Transverse colon (tissue), 4 donors: ENCODE measurements around the gene TBC1D16. TPM values are rescaled to one million over a fixed set of nuclear protein-coding genes. Genes with fewer than 3 reads are reported as not detected.

ENCODE experiments used
- DNase-seq: peaks from one replicate; pipeline ENCODE4 v3.0.0-alpha.2; 2019
- H3K27ac ChIP-seq, 4 donors: fragments of 200-600 bp; sonication (generic); 2 replicates each; pipeline ENCODE4 v1.5.1; 2016 to 2018; ENCODE audit warnings: inconsistent platforms in 4 of 4
- H3K27me3 ChIP-seq: fragments of 200-600 bp; sonication (generic); 2 replicates; pipeline ENCODE4 v1.5.1; 2017; ENCODE audit warnings: inconsistent platforms
- H3K36me3 ChIP-seq, 4 donors: fragments of 200-600 bp; sonication (generic); 2 replicates each; pipeline ENCODE4 v1.5.1; 2017 to 2019; ENCODE audit warnings: inconsistent platforms in 4 of 4
- H3K4me1 ChIP-seq, 4 donors: fragments of 200-600 bp; sonication (generic); 2 replicates each; pipeline ENCODE4 v1.5.1; 2017 to 2020; ENCODE audit warnings: inconsistent platforms in 4 of 4
- H3K4me3 ChIP-seq, 4 donors: fragments of 200-600 bp; sonication (generic); 1 replicate in 1 of 4; 2 replicates in 3 of 4; pipeline versions ENCODE4 v1.5.1 to v1.6.1; 2017 to 2019; ENCODE audit warnings: inconsistent platforms in 4 of 4
- H3K9me3 ChIP-seq, 2 donors: fragments of 200-600 bp; sonication (generic); 2 replicates each; pipeline ENCODE4 v1.5.1; 2017 to 2019; ENCODE audit warnings: inconsistent platforms in 2 of 2
- CTCF ChIP-seq, 5 experiments: fragments of 200-600 bp in 3 of 5; fragments of 450-650 bp in 2 of 5; sonication (generic) in 3 of 5; IDR thresholded peaks; 1 replicate in 2 of 5; 2 replicates in 3 of 5; pipeline ENCODE4 v1.5.1; 2016 to 2017; ENCODE audit warnings: antibody characterized with exemption in 5 of 5, inconsistent platforms in 3 of 5, mild to moderate bottlenecking in 2 of 5, moderate library complexity in 1 of 5
- EP300 ChIP-seq: sonication (generic); formaldehyde crosslinking; IDR thresholded peaks from one replicate; pipeline ENCODE4 v1.6.1; 2017; ENCODE audit warnings: antibody characterized with exemption, low read depth
- POLR2A ChIP-seq: fragments of 450-650 bp; IDR thresholded peaks from one replicate; pipeline ENCODE4 v1.6.1; 2016; ENCODE audit warnings: antibody characterized with exemption, mild to moderate bottlenecking, moderate library complexity
- POLR2AphosphoS5 ChIP-seq, 3 donors: sonication (generic); formaldehyde crosslinking; IDR thresholded peaks; one replicate each; pipeline ENCODE4 v1.6.1; 2016; ENCODE audit warnings: antibody characterized with exemption in 3 of 3
- WGBS, 2 donors: methylation state at CpG; one replicate each; pipeline ENCODE4 v1.1.5; 2018; ENCODE audit warnings: low coverage in 1 of 2; 5-methylcytosine and 5-hydroxymethylcytosine counted together
- in situ Hi-C, 4 donors: fragments of 200-750 bp; cut with MboI; loops; one replicate each; pipeline versions ENCODE4 v1.15.0 to v1.15.1; 2017; ENCODE audit warnings: low sequenced_read_pairs in 3 of 4, low pct_ligation_motif_present in 1 of 4, low pct_unique_long_range_greater_than_20kb in 1 of 4
- intact Hi-C: fragments of 100-400 bp; cut with DNase I; formaldehyde crosslinking; loops from one replicate; pipeline ENCODE4 v1.15.1; 2023; ENCODE audit warnings: low total_unique reads
- total RNA-seq, 4 donors: library from RNA; depleted of rRNA; stranded (reverse); fragments of >200 nt; gene quantifications; one replicate each; pipeline ENCODE4 v1.1.0, GENCODE V29; 2016

The TBC1D16 gene
- total RNA-seq, 4 donors from 2014 or later: 12.3 to 22.4 (median 18.1) TPM

GRCh38 chr17:80034791-80035686, 633 bp downstream of the TBC1D16 start:
- Histone ChIP-seq H3K4me3 (peak overlapping the region; percentile 46 to 87 (median 66)), H3K4me1 (peaks cover 5 to 41% (median 28%) of the 10 kb centered on the region in 4 donors), H3K27me3 (no peaks in the 10 kb centered on the region), H3K36me3 (no peaks in the 10 kb centered on the region), H3K9me3 (no peaks in the 10 kb centered on the region), H3K27ac (peak overlapping the region; percentile 85 to 97 (median 92))
- no peak for TF ChIP-seq POLR2AphosphoS5 (IDR thresholded peaks at IDR 0.05)
- no peak for TF ChIP-seq CTCF (IDR thresholded peaks at IDR 0.05)
- no peak for TF ChIP-seq EP300
- no peak for TF ChIP-seq POLR2A
- 1 to 6% methylated on average over 7 to 52 of the region's 55 CpGs for WGBS, 2 donors
- peak; percentile 54 for DNase-seq
- intact Hi-C loops (no loop called here), in situ Hi-C loops (no loop called here)

- no peak for TF ChIP-seq POLR2A
- in situ Hi-C loops: no loop called here
Observed at GRCh38 chr17:80033840-80034239, 1.8 kb downstream of the TBC1D16 start.

GRCh38 chr17:80032614-80033171, 3.0 kb downstream of the TBC1D16 start:
- H3K4me1 ChIP-seq: peaks cover 5 to 49% (median 33%) of the 10 kb centered on the region in 4 donors
- intact Hi-C loops: no loop called here
- WGBS, 2 donors: 94% methylated on average over 9 of the region's 9 CpGs

More at GRCh38 chr17:80033840-80034239, 1.8 kb downstream of the TBC1D16 start:
- H3K4me1 ChIP-seq: peaks cover 5 to 49% (median 33%) of the 10 kb centered on the region in 4 donors
- no peak overlapping the region for H3K4me3 ChIP-seq
- no peak overlapping the region for H3K27ac ChIP-seq
- H3K27me3 ChIP-seq: no peaks in the 10 kb centered on the region
- intact Hi-C loops: no loop called here
- DNase-seq: no peak
- 91% methylated on average over 4 of the region's 4 CpGs; no CpG with 5 or more reads in 1 of the 2 donors for WGBS, 2 donors
- no peaks in the 10 kb centered on the region for H3K36me3 ChIP-seq
- H3K9me3 ChIP-seq: no peaks in the 10 kb centered on the region

GRCh38 chr17:80031691-80032430, 3.8 kb downstream of the TBC1D16 start:
- H3K27ac ChIP-seq: no peak overlapping the region
- TF ChIP-seq POLR2A: no peak
- 68 to 91% methylated on average over 3 to 12 of the region's 12 CpGs for WGBS, 2 donors
- intact Hi-C loops (no loop called here), in situ Hi-C loops (no loop called here)
- no peaks in the 10 kb centered on the region for H3K9me3 ChIP-seq
- H3K4me3 ChIP-seq: no peak overlapping the region
- H3K4me1 ChIP-seq: peaks cover 5 to 43% (median 30%) of the 10 kb centered on the region in 4 donors
- no peaks in the 10 kb centered on the region for H3K36me3 ChIP-seq
- H3K27me3 ChIP-seq: no peaks in the 10 kb centered on the region
- no peak for DNase-seq

More at GRCh38 chr17:80032614-80033171, 3.0 kb downstream of the TBC1D16 start:
- H3K4me3 ChIP-seq: no peak overlapping the region
- H3K36me3 ChIP-seq: no peaks in the 10 kb centered on the region
- DNase-seq: no peak
- no peaks in the 10 kb centered on the region for H3K27me3 ChIP-seq
- H3K27ac ChIP-seq: no peak overlapping the region
- in situ Hi-C loops: no loop called here
- TF ChIP-seq CTCF (IDR thresholded peaks at IDR 0.05): no peak
- no peaks in the 10 kb centered on the region for H3K9me3 ChIP-seq
